C1 segment of cervical spinal cord (tissue), 14 donors: ENCODE data around the gene CACNA2D4.

Source experiments
- DNase-seq, 14 donors: peaks; one replicate each; lab custom pipeline; 2025; lab: John Stamatoyannopoulos, UW

CACNA2D4 gene

GRCh38 chr12:1844661-1845409 lies 73.6 kb downstream of the CACNA2D4 start:
- DNase-seq, result no peak

DNA sequence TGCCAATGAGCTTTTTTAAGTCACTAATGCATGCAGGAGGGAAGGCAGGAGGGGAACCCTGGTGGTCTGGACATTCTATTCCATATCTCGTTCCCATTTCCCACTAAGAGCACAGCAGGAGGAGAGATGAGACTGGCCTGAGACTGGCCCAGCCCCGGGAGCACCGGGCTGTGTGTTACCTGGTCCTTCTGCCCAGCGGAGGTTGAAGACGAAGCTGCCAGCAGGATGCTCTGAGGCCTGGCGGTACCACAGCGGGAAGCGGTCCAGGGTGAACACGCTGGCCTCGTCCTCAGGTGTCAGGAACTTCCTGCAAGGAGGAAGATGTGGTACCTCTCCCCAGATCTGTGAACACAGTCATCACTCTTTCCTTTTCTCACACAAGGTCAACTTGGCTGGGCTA lies 74.2 kb downstream of the CACNA2D4 start:
- no peak for DNase-seq

DNA sequence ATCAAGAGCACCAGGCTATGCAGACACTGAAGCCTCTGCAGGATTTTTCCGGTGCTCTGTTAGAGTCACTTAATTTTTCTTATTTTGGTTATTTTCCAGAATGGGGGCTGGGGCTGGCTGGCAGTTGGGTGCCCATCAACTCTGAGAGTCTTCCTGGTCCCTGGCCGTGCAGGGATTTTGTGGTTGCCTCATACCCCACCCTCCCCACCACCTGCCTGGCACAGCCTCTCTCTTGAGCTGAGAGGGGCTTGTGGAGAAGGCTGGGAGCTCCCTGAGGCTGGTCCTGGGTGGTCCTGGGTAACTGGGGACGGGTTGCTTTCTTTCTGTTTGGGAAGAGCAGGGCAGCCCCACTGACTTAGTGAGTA lies 74.8 kb downstream of the CACNA2D4 start:
- DNase-seq, result no peak

DNA sequence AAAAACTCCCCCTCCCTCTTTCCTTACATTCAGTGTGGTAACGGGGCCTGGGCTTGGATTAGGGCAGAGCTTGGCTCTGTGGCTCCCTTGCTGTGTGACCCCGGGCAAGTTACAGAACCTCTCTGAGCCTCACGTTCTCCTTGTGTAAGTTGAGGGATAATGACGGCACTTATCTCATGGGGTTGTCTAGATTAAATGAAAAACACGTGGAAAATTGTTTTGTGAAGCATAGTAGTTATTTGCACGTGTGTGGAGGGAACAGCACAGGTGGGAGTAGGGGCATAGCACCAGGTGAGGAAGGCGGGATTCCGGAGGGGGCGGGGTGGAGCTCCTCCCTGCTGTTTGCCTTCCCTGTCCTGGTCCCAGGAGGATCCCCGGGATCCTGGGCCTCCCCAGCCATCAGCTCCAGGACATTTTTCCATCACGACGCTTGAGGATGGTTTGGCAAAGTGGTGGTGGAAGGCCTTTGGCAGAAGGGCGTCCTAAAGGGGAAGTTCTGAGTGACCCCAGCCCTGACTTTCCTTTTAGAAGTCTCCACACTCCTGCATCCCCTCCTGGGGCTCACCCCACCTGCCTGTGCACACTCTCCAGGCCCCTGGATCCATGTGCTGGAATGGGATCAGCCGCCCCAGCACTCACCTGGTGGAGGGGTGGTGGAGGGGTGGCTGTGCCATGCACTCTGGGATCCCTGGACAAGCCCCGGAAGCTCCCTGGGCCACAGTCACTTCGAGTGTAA lies 75.4 kb downstream of the CACNA2D4 start:
- DNase-seq, result no peak

DNA sequence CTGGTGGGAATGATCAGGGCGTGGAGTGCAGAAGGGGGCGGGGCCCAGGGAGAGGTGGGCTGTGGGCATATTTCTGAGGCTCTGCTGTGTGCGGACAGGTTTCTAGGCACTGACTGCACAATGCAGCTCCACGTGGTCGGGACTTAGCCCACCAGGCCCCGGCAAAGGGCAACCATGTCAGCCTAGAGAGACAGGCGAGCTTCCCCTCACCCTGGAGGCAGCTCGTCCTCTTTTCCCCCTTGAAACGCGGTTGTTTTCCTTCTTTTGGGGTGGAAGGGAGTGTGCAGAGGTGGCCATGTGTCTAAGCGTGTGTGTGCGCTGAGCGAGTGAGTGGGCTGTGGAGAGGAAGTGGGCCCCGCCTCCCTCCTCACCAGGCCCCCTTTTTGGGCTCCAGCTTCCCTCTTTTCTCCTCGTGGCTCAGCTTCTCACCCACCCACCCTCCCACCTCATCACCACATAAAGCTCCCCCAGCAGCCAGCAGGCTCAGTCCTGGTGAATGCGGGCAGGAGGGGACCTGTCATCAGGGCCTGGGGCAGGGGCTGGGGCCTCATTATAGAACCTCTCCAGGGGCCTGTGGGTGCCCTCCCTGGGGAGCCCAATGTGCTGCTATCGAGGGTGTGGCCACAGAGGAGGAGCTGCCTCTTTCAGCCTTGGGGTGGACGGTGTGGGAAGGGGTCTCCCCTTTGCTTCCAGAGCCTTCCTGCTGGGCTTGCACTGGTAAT lies 76.1 kb downstream of the CACNA2D4 start:
- peak in 1 of 14 donors; percentile 15 for DNase-seq

DNA sequence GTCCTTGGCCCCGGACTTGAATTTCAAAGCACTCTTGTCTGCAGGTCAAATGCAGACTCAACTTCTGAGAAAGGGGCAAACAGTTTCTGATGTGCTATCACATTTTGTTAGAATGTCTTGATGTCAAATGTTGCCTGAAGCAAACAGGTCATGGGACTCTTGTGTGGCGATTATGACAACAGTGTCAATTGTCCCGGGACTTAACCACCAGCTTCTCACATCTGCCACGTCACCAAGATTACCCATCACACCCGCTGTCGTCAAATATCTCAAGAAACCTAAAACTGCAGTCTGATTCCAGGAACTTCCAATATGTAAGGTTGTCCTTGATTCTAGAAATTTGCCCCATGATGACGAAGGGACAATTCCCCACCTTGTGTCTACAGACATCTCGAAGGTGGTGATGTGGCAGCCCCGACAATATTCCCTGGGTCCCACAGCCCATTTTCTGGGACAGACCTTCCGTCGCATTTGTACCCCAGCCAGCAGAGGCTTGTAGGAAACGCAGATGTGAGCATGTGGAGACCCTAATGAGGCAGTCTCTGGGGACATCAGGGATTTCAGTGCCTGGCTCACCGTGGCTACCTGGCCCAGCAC lies 76.8 kb downstream of the CACNA2D4 start:
- no peak for DNase-seq

- no peak for DNase-seq
Measured at GRCh38 chr12:1840981-1841425, 77.4 kb downstream of the CACNA2D4 start.

DNA sequence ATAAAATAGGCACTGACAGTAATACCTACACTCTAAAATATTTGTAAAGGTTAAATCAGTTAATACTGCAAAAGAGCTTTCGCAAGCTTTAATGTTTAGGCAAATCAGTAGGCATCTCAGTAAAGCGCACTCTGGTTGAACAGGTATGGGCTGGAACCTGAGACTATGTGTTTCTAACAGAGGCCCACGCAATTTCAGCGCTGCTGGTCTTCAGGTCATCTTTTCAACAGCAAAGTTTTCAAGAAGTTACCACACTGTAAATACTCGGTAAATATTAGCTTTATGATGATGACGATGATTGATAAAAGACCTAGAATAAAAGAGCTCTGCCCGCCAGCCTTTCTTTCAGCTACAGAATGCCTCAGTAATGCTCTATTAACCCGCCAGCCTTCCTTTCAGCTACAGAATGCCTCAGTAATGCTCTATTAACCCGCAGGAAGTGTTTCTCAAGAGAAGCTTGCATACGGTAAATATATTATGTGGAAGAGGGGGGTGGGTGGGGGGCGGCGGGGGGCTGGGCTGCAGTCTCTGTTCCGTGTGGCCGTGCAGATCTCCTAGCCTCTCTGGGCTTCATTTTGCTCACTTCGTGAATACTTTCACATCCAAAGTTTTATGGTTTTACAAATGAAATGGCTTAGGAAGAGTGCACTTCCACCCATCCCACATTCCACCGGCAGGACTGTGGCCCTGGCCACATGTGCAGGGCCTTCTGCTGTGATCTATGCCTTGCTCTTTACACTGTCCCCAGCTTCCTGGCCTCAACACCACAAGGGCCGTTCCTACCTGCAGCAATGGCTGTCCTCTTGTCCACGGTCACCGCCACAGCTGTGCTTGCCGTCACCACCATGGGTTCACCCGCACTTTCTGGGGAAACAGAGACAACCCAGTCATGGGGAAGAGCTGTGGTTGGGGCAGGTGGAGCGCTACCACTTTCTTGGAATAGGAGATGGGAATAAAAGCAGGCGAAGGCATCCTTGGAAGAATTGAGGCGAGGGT lies 78.2 kb downstream of the CACNA2D4 start:
- no peak for DNase-seq

GRCh38 chr12:1839464-1839863 lies 79.0 kb downstream of the CACNA2D4 start:
- DNase-seq, result no peak

DNA sequence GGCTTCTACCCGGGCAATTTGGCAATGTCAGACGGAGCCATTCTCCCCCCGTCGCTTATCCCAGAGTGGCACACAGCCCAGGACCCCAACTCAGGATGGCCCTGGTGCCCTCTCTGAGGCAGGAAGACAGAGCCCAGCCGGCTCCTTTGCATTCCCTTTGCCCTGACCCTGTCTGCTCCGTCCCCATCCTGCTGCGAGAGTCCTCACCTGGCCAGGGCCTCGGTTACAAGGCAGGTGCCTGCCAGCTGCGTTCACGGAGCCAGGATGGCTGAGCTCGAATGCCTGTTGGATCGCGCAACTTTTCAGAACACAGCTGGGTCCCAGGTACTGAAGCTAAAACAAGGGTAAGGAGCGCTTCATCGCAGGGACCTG lies 79.5 kb downstream of the CACNA2D4 start:
- DNase-seq, result no peak

DNA sequence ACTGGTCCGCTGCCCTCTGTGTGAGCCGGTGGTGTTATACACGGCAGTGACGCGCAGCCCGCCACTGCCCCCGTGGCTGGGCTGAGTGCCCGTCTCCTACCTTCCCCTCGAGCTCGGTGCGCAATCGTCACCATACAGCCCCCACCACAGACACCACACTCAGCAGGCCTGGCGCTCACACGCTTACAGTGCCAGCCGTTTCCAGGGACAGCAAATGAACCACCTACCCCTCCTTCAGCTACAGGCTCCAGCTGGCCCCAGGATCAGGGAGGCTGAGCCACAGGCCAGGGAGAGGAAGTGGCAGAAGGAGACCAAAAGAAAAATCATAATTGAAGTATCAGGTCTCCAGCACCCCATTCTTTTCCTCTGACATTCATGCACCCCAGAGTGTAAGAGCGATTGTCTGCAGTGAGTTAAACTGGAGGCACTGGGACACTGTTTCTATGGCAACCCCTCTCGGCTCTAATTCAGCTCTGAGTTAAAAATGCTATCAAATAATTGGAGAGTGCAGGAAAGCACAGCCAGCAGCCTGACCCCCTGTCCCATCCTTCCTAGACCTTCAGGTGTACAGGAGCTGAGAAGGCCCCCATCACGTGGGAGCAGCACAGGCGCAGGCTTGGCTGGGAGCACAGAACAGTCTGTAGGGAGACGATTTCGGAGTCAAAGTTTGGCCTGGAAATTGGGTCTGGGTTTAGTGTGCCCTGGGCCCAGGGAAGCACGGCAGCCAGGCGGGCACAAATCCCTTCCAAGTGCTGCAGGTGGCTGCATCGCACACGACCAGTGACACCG lies 80.1 kb downstream of the CACNA2D4 start:
- peak in 1 of 14 donors; percentile 75 for DNase-seq

DNA sequence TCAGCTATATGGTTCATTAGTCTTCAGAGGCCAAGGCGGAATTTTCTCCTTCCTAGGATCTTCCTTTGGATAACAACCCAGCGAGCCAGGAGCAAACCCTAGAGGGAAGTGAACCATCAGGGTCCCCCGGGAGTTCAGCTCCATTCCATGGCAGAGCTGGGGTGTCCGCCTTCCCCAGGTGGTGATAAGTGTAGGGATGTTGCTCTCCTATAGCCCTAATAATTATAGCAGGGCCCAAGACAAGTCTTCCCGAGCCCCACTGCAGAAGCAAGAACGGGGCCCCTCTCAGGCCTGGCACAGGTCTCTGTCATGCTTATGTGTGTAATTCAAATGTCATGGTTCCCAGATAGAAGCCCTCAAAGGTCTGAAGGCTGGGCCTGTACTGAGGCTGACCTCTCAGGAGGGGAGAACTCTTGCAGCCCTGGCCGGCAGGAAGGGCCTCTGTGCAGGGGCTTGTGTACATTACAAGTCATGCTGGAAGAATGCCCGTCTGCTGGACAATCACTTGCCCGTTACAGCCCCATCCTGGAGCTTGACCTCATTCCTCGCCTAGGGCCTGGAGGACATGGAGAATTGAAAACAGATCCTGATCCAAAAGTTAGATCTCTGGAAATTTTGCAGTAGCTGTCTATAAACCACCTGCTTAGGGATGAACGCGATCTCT lies 80.8 kb downstream of the CACNA2D4 start:
- no peak for DNase-seq

DNA sequence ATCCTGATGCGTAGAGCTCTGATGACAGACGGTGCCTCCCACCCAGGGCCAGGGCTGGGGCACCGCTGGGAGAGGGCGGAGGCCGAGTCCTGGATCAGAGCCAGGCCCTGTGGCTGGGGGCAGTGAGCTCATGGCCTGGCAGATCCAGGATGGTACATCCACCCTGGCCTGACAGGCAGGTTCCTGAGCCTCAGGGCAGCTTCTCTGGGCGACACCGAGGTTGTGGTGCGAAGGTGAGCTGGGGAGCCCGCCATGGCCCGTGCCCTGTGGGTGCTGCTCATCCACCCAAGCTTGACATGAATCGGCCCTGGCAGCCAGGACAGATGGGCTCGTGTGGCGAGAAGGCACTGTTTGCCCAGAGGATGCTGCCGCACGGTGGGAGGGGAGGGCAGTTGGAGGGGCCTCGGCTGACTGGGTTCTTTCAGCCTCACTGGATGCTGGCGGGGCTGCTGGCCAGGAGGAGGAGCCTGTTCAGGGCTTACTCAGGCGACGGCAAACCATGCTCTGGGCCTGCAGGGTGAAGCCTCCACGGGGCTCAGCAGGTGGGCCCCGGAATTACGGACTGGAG lies 81.5 kb downstream of the CACNA2D4 start:
- peak in 10 of 14 donors; percentile 11 to 76 (median 28) for DNase-seq

GRCh38 chr12:1836241-1836803 lies 82.1 kb downstream of the CACNA2D4 start:
- no peak for DNase-seq

DNA sequence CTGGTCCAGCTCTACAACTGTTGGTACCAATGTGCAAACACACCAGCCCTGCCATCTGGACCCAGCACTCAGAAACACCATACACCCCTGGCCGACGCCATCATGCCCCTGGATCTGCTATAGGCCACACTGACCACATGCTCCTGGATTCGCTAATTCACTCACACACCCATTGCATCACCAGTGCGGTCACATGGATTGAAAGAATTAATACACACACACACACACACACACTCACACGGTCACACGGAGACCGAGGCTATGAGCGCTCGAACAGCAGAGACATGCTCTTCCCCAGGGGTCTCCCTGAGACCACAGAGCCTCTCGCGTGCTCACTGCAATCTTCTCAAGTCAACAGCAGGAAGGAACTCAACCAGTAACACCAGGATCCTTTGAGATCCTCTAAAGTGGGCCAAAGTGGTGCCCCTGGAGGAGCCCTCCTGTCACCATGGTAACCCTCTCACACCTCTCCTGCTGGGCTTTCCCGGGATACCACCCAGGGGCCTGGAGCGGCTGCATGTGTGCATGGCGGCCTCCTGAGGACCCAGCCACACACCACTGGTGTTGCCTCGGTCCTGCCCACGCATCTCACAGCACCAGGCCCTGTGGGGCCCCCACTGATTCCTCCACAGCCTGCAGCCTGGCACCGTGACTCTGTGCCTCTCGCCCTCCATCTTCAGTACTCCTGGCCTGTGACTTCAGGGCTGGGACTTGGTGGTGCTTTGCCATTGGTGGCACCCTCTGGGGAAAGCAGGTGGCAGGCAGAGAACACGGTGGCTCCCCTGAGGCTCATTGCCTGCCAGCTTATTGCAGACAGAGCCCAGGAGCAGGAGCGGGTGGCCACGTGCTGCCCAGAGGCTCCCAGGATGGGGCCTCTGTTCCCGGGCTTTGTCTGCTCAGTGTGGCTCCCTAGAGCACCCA lies 83.0 kb downstream of the CACNA2D4 start:
- no peak for DNase-seq

DNA sequence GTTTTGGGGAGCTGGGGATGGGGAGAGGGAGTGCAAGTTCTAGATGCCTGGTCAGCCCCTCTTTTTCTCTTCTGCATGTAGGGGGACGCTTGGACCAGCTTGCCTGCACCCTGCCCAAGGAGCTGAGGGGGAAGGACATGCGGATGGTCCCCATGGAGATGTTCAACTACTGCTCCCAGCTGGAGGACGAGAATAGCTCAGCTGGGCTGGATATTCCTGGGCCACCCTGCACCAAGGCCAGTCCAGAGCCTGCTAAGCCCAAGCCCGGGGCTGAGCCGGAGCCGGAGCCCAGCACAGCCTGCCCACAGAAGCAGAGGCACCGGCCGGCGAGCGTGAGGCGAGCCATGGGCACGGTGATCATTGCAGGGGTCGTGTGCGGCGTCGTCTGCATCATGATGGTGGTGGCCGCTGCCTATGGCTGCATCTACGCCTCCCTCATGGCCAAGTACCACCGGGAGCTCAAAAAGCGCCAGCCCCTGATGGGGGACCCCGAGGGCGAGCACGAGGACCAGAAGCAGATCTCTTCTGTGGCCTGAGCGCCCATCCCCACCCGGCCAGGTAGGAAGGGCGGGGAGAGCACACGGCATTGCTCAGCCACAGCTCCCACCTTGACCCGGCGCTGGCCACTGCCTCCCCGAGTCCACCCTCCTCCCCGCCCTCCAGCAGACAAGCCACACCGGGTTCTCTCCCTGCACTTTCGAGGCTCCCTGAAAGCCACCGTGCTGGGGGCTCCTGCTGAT lies 84.1 kb downstream of the CACNA2D4 start:
- DNase-seq, result no peak

GRCh38 chr12:1833596-1834028 lies 84.8 kb downstream of the CACNA2D4 start:
- no peak for DNase-seq
